ENCODE data around the gene KCNG4. TPM values are rescaled to one million over a fixed set of nuclear protein-coding genes. Genes with fewer than 3 reads are reported as not detected.

Gene KCNG4
- polyA plus RNA-seq, 3 donors: not detected

- Histone ChIP-seq H3K4me3 (replicated peaks in 1 of 3; ENCODE audit: low read depth in 2 of 3, low read length in 3 of 3) (peak overlapping the region in 1 of 3 experiments; percentile 29), H3K79me2 (ENCODE audit: insufficient read depth, low read length) (no peaks in the 10 kb centered on the region), H3K27ac (ENCODE audit: low read depth in 1 of 2, low read length in 2 of 2) (peak overlapping the region; percentile 93 to 94), H2AFZ (ENCODE audit: insufficient read depth, low read depth, low read length, poor library complexity, severe bottlenecking) (peak overlapping the region; percentile 36), H3K9me3 (replicated peaks in 1 of 2; ENCODE audit: control insufficient read depth in 1 of 2, insufficient read depth in 1 of 2, low read length in 2 of 2) (no peaks in the 10 kb centered on the region), H3K27me3 (ENCODE audit: control insufficient read depth in 2 of 2, insufficient read depth in 2 of 2, low read length in 2 of 2) (no peaks in the 10 kb centered on the region), H3K36me3 (replicated peaks in 1 of 2; ENCODE audit: control insufficient read depth in 1 of 2, insufficient read depth in 2 of 2, low read length in 2 of 2) (peaks cover 30 to 31% of the 10 kb centered on the region in 2 donors), H4K20me1 (ENCODE audit: insufficient read depth, low read length) (no peaks in the 10 kb centered on the region), H3K9ac (ENCODE audit: insufficient read depth, low read length, poor library complexity, severe bottlenecking) (peak overlapping the region; percentile 56), H3K4me1 (ENCODE audit: control insufficient read depth in 1 of 2, insufficient read depth in 2 of 2, low read length in 2 of 2) (peaks cover 24 to 26% of the 10 kb centered on the region in 2 donors), H3K4me2 (replicated peaks; ENCODE audit: extremely low read depth, low read length, poor library complexity, severe bottlenecking) (peak overlapping the region; percentile 48)
- Mint-ChIP-seq H3K4me3 (peak overlapping the region; percentile 45 to 67), H3K27ac (peak overlapping the region; percentile 94 to 99 (median 96)), H3K36me3 (peaks cover 23 to 35% of the 10 kb centered on the region in 2 donors), H3K4me1 (peaks cover 27% of the 10 kb centered on the region), H3K9me3 (peaks cover 0 to 3% (median 0%) of the 10 kb centered on the region in 7 donors), H3K27me3 (ENCODE audit: low read depth in 3 of 3) (peaks cover 0 to 5% (median 2%) of the 10 kb centered on the region in 3 donors)
- intact Hi-C loops (cut with micrococcal nuclease): no loop called here
- TF ChIP-seq, protein P1, sequence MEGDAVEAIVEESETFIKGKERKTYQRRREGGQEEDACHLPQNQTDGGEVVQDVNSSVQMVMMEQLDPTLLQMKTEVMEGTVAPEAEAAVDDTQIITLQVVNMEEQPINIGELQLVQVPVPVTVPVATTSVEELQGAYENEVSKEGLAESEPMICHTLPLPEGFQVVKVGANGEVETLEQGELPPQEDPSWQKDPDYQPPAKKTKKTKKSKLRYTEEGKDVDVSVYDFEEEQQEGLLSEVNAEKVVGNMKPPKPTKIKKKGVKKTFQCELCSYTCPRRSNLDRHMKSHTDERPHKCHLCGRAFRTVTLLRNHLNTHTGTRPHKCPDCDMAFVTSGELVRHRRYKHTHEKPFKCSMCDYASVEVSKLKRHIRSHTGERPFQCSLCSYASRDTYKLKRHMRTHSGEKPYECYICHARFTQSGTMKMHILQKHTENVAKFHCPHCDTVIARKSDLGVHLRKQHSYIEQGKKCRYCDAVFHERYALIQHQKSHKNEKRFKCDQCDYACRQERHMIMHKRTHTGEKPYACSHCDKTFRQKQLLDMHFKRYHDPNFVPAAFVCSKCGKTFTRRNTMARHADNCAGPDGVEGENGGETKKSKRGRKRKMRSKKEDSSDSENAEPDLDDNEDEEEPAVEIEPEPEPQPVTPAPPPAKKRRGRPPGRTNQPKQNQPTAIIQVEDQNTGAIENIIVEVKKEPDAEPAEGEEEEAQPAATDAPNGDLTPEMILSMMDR (IDR thresholded peaks at IDR 0.05): peak; percentile 73
- peak; percentile 90 to 98 (median 91) for DNase-seq
- WGBS (ENCODE audit: insufficient coverage): 32% methylated on average over 7 of the region's 10 CpGs
Observed at GRCh38 chr16:84175350-84176081, 64.3 kb downstream of the KCNG4 start.

DNA sequence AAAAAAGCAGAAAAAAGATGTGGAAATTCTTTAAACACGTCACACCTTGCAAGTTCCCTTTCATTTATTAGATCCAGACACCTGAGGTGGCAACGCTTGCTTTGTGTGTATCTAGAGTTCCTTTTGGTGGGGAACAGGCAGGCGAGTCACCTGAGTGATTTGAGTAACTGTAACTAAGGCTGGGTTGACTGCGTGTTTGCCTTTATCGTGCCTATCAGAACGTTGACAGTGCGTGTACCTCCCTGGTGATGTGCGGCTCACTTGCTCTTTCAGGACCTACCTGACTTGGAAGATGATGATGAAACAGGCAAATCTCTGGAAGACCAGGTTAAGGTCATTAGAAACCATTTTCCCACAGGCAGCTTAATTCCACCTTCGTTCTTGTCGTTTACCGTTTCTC lies 65.4 kb downstream of the KCNG4 start:
- no peak overlapping the region for H3K4me2 ChIP-seq (replicated peaks; ENCODE audit: extremely low read depth, low read length, poor library complexity, severe bottlenecking)
- 90% methylated on average over 8 of the region's 11 CpGs for WGBS (ENCODE audit: insufficient coverage)
- Mint-ChIP-seq H3K4me1 (peaks cover 27% of the 10 kb centered on the region), H3K4me3 (no peak overlapping the region), H3K27me3 (ENCODE audit: low read depth in 3 of 3) (peaks cover 0 to 10% (median 5%) of the 10 kb centered on the region in 3 donors), H3K9me3 (peaks cover 0 to 3% (median 0%) of the 10 kb centered on the region in 7 donors), H3K36me3 (peaks cover 17 to 23% of the 10 kb centered on the region in 2 donors), H3K27ac (peak overlapping the region in 3 of 7 donors; percentile 97 to 99 (median 97))
- H3K27me3 ChIP-seq (ENCODE audit: control insufficient read depth in 2 of 2, insufficient read depth in 2 of 2, low read length in 2 of 2): no peaks in the 10 kb centered on the region
- no peaks in the 10 kb centered on the region for H3K79me2 ChIP-seq (ENCODE audit: insufficient read depth, low read length)
- intact Hi-C loops (cut with micrococcal nuclease): loop anchor here in 1 of 2 donors (5.0 kb wide), 1 partner anchor 42 kb away; no protein-coding TSS in a partner anchor
- no peak overlapping the region for H3K4me3 ChIP-seq (replicated peaks in 1 of 3; ENCODE audit: low read depth in 2 of 3, low read length in 3 of 3)
- H3K9ac ChIP-seq (ENCODE audit: insufficient read depth, low read length, poor library complexity, severe bottlenecking): no peak overlapping the region
- H3K9me3 ChIP-seq (replicated peaks in 1 of 2; ENCODE audit: control insufficient read depth in 1 of 2, insufficient read depth in 1 of 2, low read length in 2 of 2): no peaks in the 10 kb centered on the region
- peaks cover 19 to 20% of the 10 kb centered on the region in 2 donors for H3K36me3 ChIP-seq (replicated peaks in 1 of 2; ENCODE audit: control insufficient read depth in 1 of 2, insufficient read depth in 2 of 2, low read length in 2 of 2)
- no peaks in the 10 kb centered on the region for H4K20me1 ChIP-seq (ENCODE audit: insufficient read depth, low read length)
- H3K4me1 ChIP-seq (ENCODE audit: control insufficient read depth in 1 of 2, insufficient read depth in 2 of 2, low read length in 2 of 2): peaks cover 24 to 26% of the 10 kb centered on the region in 2 donors
- no peak overlapping the region for H3K27ac ChIP-seq (ENCODE audit: low read depth in 1 of 2, low read length in 2 of 2)
- DNase-seq: no peak
- TF ChIP-seq, protein P1 (IDR thresholded peaks at IDR 0.05): no peak
- H2AFZ ChIP-seq (ENCODE audit: insufficient read depth, low read depth, low read length, poor library complexity, severe bottlenecking): no peak overlapping the region
